Adrenal gland (tissue), 5 donors: ENCODE measurements around the gene MRGPRD.

Experiments
- CTCF ChIP-seq, 6 experiments: fragments of 450-650 bp in 4 of 6; fragments of 200-600 bp in 2 of 6; sonication (generic) in 1 of 6; IDR thresholded peaks; 1 replicate in 5 of 6; 2 replicates in 1 of 6; pipeline versions ENCODE4 v1.5.1 to v1.8.0; 2016 to 2021; ENCODE audit warnings: antibody characterized with exemption in 6 of 6, mild to moderate bottlenecking in 2 of 6, moderate library complexity in 1 of 6
- POLR2A ChIP-seq, 2 donors: fragments of 450-650 bp; IDR thresholded peaks; one replicate each; pipeline ENCODE4 v1.6.1; 2017; ENCODE audit warnings: antibody characterized with exemption in 2 of 2, mild to moderate bottlenecking in 2 of 2, moderate library complexity in 1 of 2
- donor health status: DM: no; HTN: no; CAD: no.

GRCh38 chr11:68948496-68948895 lies 32.3 kb downstream of the MRGPRD start:
- TF ChIP-seq POLR2A (IDR thresholded peaks at IDR 0.05) (no peak), CTCF (IDR thresholded peaks at IDR 0.05) (no peak)
